ENCODE measurements around the gene NCAM1.

Gene NCAM1

DNA sequence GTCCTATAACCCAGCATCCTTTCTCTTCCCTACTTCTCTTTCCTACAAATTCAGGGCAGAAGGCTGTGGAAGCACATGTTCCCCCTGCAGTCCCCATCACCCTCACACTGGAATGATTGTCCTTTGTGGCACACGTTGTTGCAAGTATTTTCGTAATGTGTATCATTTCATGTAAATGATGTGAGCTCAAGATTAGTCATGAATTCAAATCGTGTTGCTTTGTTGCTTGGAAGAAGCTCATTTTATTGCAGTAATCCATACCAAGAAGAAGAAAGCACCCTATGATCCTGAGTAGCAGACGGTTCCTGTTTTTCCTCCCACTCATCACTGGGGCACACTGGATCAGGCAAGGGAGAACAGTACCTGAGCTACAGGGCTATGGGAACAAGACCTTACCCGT lies 173.4 kb downstream of the NCAM1 start:
- DNase-seq = no peak

DNA sequence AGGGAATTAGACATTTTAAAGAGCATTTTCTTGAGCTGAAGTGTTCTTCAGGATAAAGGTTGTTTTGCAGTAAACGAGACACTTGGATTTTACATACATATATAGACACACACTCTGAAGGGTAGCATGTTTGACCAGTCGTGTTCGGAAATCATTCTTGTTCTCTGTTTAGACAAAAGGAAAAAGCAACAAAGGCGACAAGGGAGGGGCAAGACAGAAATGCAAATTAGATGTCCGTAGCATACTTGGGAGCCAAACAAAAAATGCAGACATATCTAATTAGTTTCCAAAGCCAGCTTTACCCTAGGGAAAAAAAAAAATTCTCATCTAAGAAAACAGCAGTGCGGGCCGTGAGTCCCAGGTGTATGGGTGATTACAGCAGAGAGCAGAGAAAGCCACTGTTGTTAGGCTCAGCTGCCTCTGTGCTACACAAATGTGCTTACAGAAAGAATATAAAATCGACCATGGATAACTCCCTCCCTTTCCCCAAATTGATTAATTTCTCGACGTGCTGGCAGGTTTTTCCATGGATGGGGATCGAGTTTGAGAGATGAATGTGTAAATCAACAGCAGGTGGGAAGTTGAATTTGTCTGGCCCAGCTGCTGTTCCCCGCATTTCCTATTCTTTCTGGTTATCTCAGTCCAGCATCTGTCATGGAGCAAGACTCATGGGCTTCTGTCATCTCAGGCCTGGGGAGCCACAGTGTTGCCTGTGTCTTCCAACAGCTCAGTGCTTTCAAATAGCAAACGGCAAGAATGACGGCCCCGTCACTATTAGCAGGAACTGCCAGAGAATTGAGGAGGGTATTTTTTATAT lies 176.7 kb downstream of the NCAM1 start:
- no peak for DNase-seq

DNA sequence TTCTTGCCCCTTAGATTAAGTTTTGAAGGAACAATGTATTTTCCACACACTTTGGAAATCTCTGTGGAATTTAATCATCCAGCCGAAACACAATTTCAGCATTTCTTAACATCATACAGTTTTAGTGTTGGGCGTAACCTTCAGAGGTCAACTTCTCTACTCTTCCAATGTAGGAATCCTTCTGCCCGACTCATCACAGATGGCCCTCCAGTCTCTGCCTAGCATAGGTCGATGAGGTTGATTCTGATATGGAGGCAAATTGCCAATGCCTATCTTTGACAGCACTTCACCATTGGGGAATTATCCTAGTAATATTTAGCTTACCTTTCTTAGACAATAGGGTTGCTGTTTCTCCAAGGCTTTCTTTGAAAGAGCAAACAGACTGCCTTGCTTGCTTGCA lies 177.5 kb downstream of the NCAM1 start:
- DNase-seq = no peak

DNA sequence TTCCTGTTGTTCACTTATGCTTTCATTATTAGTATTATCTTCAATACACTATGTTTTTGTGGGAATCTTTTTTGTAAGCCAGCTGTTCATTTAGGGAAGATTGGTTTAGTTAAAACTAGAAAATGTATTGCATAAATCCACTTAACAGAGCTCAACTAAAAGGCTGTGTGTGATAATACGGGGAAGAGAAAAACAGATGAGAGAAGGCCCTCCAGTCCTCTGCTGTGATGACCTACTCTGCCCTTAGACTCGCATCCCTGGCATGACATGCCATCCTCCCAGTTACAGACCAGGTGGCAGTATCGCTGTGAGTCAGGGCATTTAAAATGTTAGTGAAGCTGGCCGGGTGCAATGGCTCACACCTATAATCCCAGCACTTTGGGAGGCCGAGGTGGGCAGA lies 179.8 kb downstream of the NCAM1 start:
- no peak for DNase-seq

DNA sequence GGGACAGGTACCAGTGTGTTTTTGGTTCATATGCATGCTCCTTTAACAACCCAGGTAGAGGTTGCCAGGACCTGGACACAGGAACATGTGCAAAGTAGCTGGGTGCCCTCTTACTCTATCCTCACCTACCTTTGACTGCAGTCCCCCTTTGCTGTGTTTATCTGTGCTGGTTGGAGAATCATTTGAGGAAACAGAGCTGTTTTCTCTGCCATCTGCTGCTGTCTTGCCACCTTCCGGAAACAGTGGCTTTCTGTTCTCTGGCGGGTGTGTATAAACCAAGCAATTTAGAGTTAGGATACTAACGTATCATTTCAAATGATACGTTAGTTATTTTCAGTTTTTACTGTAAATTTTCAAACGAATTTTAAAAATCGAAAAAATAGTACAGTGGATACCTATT lies 181.3 kb downstream of the NCAM1 start:
- no peak for DNase-seq

- DNase-seq = no peak
Measured at GRCh38 chr11:113147249-113147648, 186.0 kb downstream of the NCAM1 start.

GRCh38 chr11:113148076-113148475 lies 186.9 kb downstream of the NCAM1 start:
- no peak for DNase-seq

- DNase-seq = no peak
Measured at GRCh38 chr11:113148652-113149051, 187.4 kb downstream of the NCAM1 start.

DNA sequence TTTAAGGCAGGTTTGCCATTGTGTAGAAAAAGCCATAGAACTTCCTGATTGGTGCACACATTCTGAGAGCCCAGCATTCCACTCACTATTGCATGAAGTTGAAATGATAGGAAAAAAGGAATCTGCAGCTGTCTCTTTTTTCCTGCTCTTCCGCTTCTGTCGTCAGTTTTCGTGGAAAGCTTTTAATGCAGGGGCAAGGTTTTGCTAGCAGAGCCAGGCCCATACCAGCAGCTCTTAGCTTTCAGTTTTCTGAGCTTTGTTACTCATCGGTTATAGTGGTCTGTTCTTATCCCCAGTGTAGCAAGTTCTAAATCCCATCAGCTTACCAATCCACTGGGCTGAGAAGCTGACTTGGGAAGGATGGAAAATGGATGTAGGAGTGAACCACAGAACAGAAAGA lies 190.3 kb downstream of the NCAM1 start:
- DNase-seq = no peak

- DNase-seq = no peak
Measured at GRCh38 chr11:113152500-113152899, 191.3 kb downstream of the NCAM1 start.

DNA sequence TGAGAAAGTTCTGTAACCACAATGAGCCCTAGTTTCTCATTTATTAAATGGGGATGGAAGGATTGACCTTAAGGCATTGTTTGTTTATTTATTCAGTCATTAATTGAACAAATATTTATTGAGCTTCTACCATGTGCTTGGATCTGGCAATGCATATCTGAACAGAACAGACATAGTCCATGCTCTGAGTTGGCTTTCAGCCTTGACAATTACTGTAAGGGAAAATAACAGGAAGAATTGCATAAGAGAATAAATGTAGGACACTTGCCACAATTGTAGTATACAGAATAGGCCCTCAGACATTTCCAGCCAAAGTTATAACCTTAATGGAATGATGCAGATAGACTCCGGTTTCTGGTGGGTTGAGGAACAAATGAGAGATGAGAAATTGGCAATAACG lies 192.6 kb downstream of the NCAM1 start:
- DNase-seq = no peak

DNA sequence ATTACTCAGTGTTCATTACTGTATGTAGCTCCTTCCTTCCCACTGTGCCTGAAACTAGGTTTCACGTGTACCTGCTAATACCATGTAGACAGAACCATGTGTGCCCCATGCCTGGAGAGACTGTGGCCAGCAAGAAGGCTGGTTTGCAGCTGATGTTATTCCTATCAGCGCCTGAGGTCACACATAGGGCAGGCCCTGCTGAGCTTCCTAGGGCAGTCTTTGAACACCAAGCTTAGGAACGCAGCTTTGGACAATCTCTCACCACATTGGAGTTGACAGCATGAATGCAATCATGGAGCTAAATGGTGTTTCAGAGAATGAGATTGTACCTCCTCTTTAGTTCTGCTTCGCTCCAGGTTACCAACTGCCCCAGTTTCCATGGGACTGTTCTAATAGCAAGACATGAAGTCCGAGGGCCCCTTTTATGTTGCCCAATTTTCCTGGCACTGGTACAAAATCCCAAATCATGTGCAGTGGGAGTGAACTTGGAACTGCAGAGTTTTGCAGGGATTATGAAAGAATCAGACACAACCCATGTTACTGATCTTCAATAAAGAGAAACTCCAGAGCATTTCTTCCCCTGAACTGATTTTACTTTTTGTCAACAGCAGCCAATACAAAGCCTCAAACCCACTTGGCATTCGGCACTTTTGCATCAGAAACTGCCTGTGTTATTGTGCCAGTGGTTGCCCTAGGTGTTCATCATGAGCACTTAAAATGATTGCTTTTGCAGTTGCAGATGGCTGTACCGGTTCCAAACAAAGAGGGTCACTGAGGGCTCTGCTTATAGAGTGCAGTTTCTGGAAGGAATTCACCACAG lies 199.0 kb downstream of the NCAM1 start:
- DNase-seq = no peak

DNA sequence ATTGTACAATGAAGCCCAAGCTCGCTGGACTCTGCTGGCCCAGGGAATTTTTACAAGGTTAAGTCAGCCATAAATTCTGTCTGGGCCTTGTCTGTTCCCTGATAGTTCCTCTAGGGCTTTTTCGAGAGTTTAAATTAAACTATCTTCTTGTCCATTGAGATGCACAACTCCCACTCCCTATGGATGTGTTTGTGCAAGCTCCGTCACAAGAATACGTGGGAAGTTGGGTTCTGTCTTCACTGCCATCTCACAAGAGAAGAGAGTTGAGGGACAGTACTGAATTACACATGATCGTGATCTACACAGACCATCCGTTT lies 199.5 kb downstream of the NCAM1 start:
- DNase-seq = no peak

GRCh38 chr11:113161711-113162591 lies 200.7 kb downstream of the NCAM1 start:
- no peak for DNase-seq

- no peak for DNase-seq
Measured at GRCh38 chr11:113162592-113162962, 201.4 kb downstream of the NCAM1 start.

DNA sequence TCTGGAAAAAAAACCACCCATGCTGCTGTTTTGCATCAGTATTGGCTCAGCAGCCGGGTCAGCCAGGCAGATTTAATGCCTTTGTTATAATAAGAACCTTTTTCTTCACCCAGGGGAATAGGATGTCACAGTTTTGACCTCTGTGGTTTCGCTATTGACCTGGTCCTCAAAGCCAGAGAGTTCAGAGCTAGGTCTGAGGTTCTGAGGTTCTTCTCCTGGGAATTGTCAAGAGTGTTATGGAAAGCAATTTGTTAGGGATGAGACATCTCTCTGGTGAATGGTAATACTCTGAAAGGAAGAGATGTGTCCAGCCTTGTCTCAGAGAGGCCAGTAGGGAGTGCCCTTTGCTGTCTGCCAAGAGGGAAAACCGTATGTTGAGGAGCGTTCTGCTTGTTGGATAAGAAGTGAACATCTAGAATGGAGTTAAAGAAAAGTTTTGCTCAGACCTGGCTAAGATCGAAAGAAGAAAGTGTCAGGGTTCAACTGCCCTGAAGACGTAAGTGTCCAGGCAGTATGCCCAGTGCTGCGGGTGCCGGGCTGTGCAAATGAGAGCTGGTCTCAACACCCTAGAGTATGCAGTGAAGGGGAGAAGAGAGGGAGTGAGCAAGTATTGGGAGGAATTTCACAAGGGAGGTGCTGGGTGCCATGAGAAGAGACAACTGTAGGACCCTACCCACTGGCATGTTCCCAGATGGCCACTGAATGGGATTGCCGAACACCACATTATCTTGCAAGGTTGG lies 202.2 kb downstream of the NCAM1 start:
- no peak for DNase-seq

DNA sequence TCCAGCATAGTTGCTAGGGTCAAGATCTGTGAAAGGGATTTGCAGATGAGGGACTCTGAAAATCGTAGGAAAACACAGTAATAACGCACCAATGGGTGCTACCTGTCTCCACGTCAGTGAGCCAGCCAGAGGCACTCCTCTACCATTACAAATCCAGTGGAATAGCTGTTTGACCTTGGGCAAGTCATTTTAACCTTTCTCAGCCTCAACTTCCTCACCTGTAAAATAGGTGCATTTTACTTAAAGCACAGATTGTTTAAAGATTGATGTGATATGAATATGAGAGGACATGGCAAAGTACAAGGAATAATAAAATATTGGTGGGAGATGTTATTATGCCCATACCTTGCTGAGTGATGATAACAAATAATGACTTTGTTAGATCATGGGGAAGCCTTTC lies 205.1 kb downstream of the NCAM1 start:
- DNase-seq = no peak

- no peak for DNase-seq
Measured at GRCh38 chr11:113167599-113167998, 206.4 kb downstream of the NCAM1 start.

DNA sequence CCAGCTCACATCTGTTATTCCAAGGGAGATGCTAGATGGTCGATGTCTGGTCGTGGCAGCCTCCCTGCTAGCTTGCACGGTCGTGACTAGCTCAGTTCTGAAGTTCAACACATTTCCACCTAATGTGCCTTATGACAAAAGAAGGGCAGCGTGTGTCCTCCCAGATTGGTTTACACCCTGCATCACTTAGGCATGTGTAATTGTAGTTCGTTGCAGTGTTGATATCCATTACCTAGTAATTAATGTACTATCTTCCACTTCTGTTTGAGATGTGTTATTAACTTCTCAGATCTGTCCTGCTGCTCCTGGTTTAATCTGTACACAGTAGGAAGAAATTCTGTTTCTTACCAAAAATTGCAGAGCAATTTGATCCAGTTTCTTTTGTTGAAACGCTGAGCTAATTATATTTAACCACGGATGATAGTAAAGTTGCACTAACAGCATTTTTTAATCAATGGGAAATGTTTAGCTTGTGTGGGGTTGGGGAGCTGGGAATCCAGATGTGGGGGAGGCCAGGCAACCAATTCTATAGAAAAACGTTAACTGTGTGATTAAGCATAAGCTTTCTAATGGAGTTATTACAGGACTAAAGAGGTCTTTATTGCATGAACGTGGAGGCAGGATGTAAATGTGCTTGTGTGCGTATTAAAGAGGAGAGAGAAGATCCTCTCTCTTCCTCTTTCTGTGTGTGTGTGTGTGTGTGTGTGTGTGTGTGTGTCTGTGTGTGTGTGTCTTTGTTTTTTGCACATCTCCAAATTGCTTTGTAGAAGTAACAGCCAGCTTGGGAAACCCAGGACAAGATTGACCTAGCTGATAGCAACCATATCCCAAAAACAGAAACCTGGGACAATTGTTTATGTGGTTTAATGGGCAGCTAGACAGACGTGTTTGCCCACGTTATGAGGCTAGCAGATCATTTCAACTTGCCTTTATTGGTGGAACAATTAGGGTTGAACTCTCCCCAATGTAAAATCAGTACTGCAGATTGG lies 207.4 kb downstream of the NCAM1 start:
- no peak for DNase-seq

GRCh38 chr11:113172382-113172951 lies 211.2 kb downstream of the NCAM1 start:
- DNase-seq = no peak

DNA sequence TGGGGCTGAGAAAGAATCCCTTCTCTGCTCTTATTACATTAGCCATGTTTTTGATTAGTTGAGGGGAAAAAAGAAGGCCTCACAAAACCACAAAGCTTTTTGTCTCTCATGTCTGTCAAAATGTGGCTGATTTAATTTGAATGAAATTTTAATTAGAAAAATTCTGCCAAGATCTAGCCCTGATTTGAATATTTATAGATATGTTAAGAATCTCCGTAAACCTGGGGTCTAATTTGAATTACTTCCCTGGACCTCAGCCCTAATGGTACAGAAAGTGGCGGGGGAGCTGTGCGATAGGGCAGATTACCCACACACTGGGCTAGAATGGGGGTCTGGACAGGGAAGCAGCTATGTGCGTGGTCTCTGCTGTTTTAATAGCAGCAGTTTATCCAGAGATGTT lies 211.9 kb downstream of the NCAM1 start:
- DNase-seq = no peak
